Prostate gland (tissue), 2 donors: ENCODE results near the gene AGAP6. TPM values are rescaled to one million over a fixed set of nuclear protein-coding genes. Genes with fewer than 3 reads are reported as not detected.
"Not testable (repeated sequence)": the region's sequence is repeated elsewhere in the genome, so short reads cannot be mapped to it uniquely, and the experiment has no call there.

Experiments used
- DNase-seq: peaks from one replicate; pipeline ENCODE4 v3.0.0-alpha.2; 2019; ENCODE audit warnings: low spot score
- H3K27ac ChIP-seq, 2 donors: fragments of 200-600 bp; sonication (generic); 2 replicates each; pipeline ENCODE4 v1.5.1; 2017 to 2019
- H3K27me3 ChIP-seq: fragments of 200-600 bp; sonication (generic); replicated peaks from 2 replicates; pipeline ENCODE4 v1.5.1; 2019; ENCODE audit not compliant: insufficient read depth
- H3K36me3 ChIP-seq, 2 donors: fragments of 200-600 bp; sonication (generic); 1 replicate in 1 of 2; 2 replicates in 1 of 2; pipeline versions ENCODE4 v1.5.1 to v1.8.1; 2017 to 2019
- H3K4me1 ChIP-seq: fragments of 200-600 bp; sonication (generic); replicated peaks from 2 replicates; pipeline ENCODE4 v1.5.1; 2019
- H3K4me3 ChIP-seq, 2 donors: fragments of 200-600 bp; sonication (generic); 2 replicates each; pipeline ENCODE4 v1.5.1; 2017 to 2019
- H3K9me3 ChIP-seq: fragments of 200-600 bp; sonication (generic); 2 replicates; pipeline ENCODE4 v1.5.1; 2017
- CTCF ChIP-seq, 4 experiments: fragments of 200-600 bp in 2 of 4; fragments of 450-650 bp in 2 of 4; sonication (generic) in 2 of 4; IDR thresholded peaks; 1 replicate in 3 of 4; 2 replicates in 1 of 4; pipeline ENCODE4 v1.5.1; 2016 to 2019; ENCODE audit warnings: antibody characterized with exemption in 4 of 4, mild to moderate bottlenecking in 2 of 4, moderate library complexity in 2 of 4
- POLR2A ChIP-seq: fragments of 450-650 bp; IDR thresholded peaks from one replicate; pipeline ENCODE4 v1.6.1; 2016; ENCODE audit warnings: antibody characterized with exemption, mild to moderate bottlenecking
- POLR2AphosphoS5 ChIP-seq: sonication (generic); formaldehyde crosslinking; IDR thresholded peaks from one replicate; pipeline ENCODE4 v1.6.1; 2017; ENCODE audit warnings: antibody characterized with exemption
- WGBS: methylation state at CpG from one replicate; pipeline ENCODE4 v1.1.5; 2018; 5-methylcytosine and 5-hydroxymethylcytosine counted together
- intact Hi-C: fragments of 100-400 bp; cut with DNase I; formaldehyde crosslinking; loops from one replicate; pipeline ENCODE4 v1.14.2; 2022
- total RNA-seq, 2 donors: library from RNA; depleted of rRNA; stranded (reverse); fragments of >200 nt; gene quantifications; one replicate each; pipeline ENCODE4 v1.1.0, GENCODE V29; 2016

Gene AGAP6
- total RNA-seq, 2 donors from 2014 or later = 9.7 to 22.4 TPM

GRCh38 chr10:50025627-50026026 is 37.4 kb downstream of the AGAP6 start:
- H3K9me3 ChIP-seq = no peaks in the 10 kb centered on the region
- H3K27me3 ChIP-seq = no peaks in the 10 kb centered on the region
- no peaks in the 10 kb centered on the region for H3K36me3 ChIP-seq
- no peak for DNase-seq
- 95% methylated on average over 14 of the region's 14 CpGs for WGBS
- H3K4me3 ChIP-seq = no peak overlapping the region
- H3K27ac ChIP-seq = no peak overlapping the region
- no peaks in the 10 kb centered on the region for H3K4me1 ChIP-seq
- intact Hi-C loops = no loop called here
- TF ChIP-seq CTCF (IDR thresholded peaks at IDR 0.05) (no peak), POLR2AphosphoS5 (no peak), POLR2A (no peak)

- no peak overlapping the region for H3K27ac ChIP-seq
- intact Hi-C loops = no loop called here
- no peaks in the 10 kb centered on the region for H3K4me1 ChIP-seq
- 93% methylated on average over 13 of the region's 13 CpGs for WGBS
- H3K4me3 ChIP-seq = no peak overlapping the region
- H3K36me3 ChIP-seq = no peaks in the 10 kb centered on the region
- H3K9me3 ChIP-seq = no peaks in the 10 kb centered on the region
- TF ChIP-seq CTCF (IDR thresholded peaks at IDR 0.05) (no peak), POLR2AphosphoS5 (no peak), POLR2A (no peak)
- no peaks in the 10 kb centered on the region for H3K27me3 ChIP-seq
- DNase-seq = no peak
Observed at GRCh38 chr10:50027195-50027594, 39.0 kb downstream of the AGAP6 start.

- TF ChIP-seq POLR2AphosphoS5 = no peak
- TF ChIP-seq POLR2A = no peak
- no peak for TF ChIP-seq CTCF (IDR thresholded peaks at IDR 0.05)
Observed at GRCh38 chr10:50033481-50033880, 45.3 kb downstream of the AGAP6 start.

GRCh38 chr10:50035337-50035736 is 47.1 kb downstream of the AGAP6 start:
- H3K4me3 ChIP-seq, H3K27ac ChIP-seq, intact Hi-C loops, H3K27me3 ChIP-seq, H3K9me3 ChIP-seq, H3K4me1 ChIP-seq, DNase-seq, H3K36me3 ChIP-seq: not testable (repeated sequence)
- WGBS = 41% methylated on average over 4 of the region's 4 CpGs

More at GRCh38 chr10:50033481-50033880, 45.3 kb downstream of the AGAP6 start:
- 52% methylated on average over 3 of the region's 3 CpGs for WGBS
- H3K4me3 ChIP-seq = no peak overlapping the region
- H3K27ac ChIP-seq = no peak overlapping the region
- no peaks in the 10 kb centered on the region for H3K27me3 ChIP-seq
- intact Hi-C loops = no loop called here
- H3K4me1 ChIP-seq = no peaks in the 10 kb centered on the region
- no peaks in the 10 kb centered on the region for H3K9me3 ChIP-seq
- H3K36me3 ChIP-seq = no peaks in the 10 kb centered on the region
- no peak for DNase-seq

GRCh38 chr10:50044941-50045664 is 56.9 kb downstream of the AGAP6 start:
- no peak overlapping the region for H3K4me3 ChIP-seq
- DNase-seq = no peak
- no peaks in the 10 kb centered on the region for H3K36me3 ChIP-seq
- no peaks in the 10 kb centered on the region for H3K27me3 ChIP-seq
- TF ChIP-seq POLR2A (no peak), CTCF (IDR thresholded peaks at IDR 0.05) (no peak), POLR2AphosphoS5 (no peak)
- intact Hi-C loops = no loop called here
- no peaks in the 10 kb centered on the region for H3K9me3 ChIP-seq
- H3K4me1 ChIP-seq = no peaks in the 10 kb centered on the region
- WGBS = 64% methylated on average over 5 of the region's 5 CpGs
- no peak overlapping the region for H3K27ac ChIP-seq

- intact Hi-C loops, H3K27ac ChIP-seq, H3K9me3 ChIP-seq, DNase-seq, H3K27me3 ChIP-seq, H3K4me3 ChIP-seq, H3K36me3 ChIP-seq, H3K4me1 ChIP-seq: not testable (repeated sequence)
- WGBS = 78% methylated on average over 9 of the region's 9 CpGs
Observed at GRCh38 chr10:50046457-50046856, 58.3 kb downstream of the AGAP6 start.

- intact Hi-C loops, H3K27ac ChIP-seq, H3K9me3 ChIP-seq, H3K4me3 ChIP-seq, H3K27me3 ChIP-seq, DNase-seq, H3K4me1 ChIP-seq, H3K36me3 ChIP-seq: not testable (repeated sequence)
- WGBS = 74% methylated on average over 3 of the region's 5 CpGs
Observed at GRCh38 chr10:50047594-50047993, 59.4 kb downstream of the AGAP6 start.

- DNase-seq, H3K36me3 ChIP-seq: not testable (repeated sequence)
Observed at GRCh38 chr10:50051995-50052660, 63.9 kb downstream of the AGAP6 start.

More at GRCh38 chr10:50051995-50052660, 63.9 kb downstream of the AGAP6 start:
- intact Hi-C loops, H3K27ac ChIP-seq, H3K4me3 ChIP-seq, H3K4me1 ChIP-seq, H3K9me3 ChIP-seq, H3K27me3 ChIP-seq: not testable (repeated sequence)
- WGBS = 40% methylated on average over 3 of the region's 3 CpGs
